Breast epithelium (tissue), 4 donors: Measurements from ENCODE around the gene DARS2. TPM values are rescaled to one million over a fixed set of nuclear protein-coding genes. Genes with fewer than 3 reads are reported as not detected.

Experiments
- DNase-seq, 2 donors: peaks; one replicate each; pipeline ENCODE4 v3.0.0-alpha.2; 2019; ENCODE audit warnings: low spot score in 2 of 2
- H3K27ac ChIP-seq, 2 donors: fragments of 200-600 bp; sonication (generic) in 1 of 2; one replicate each; pipeline ENCODE4 v1.5.1; 2016 to 2019; ENCODE audit warnings: mild to moderate bottlenecking in 1 of 2
- H3K27me3 ChIP-seq, 2 donors: fragments of 200-600 bp; sonication (generic) in 1 of 2; one replicate each; pipeline versions ENCODE4 v1.5.1 to v1.6.0; 2017 to 2019; ENCODE audit warnings: control low read depth in 1 of 2, mild to moderate bottlenecking in 1 of 2
- H3K36me3 ChIP-seq: fragments of 200-600 bp; one replicate; pipeline ENCODE4 v1.5.1; 2019
- H3K4me1 ChIP-seq, 2 donors: fragments of 200-600 bp; sonication (generic); one replicate each; pipeline ENCODE4 v1.5.1; 2016 to 2019; ENCODE audit warnings: control low read depth in 1 of 2
- H3K4me3 ChIP-seq, 3 donors: fragments of 200-600 bp; sonication (generic); 1 replicate in 2 of 3; 2 replicates in 1 of 3; pipeline ENCODE4 v1.5.1; 2016 to 2019; ENCODE audit warnings: mild to moderate bottlenecking in 3 of 3, moderate library complexity in 2 of 3
- H3K9me3 ChIP-seq, 2 donors: fragments of 200-600 bp; sonication (generic) in 1 of 2; one replicate each; pipeline ENCODE4 v1.5.1; 2016 to 2019; ENCODE audit warnings: control low read depth in 1 of 2
- CTCF ChIP-seq, 3 donors: fragments of 450-650 bp; IDR thresholded peaks; one replicate each; pipeline ENCODE4 v1.5.1; 2016 to 2017; ENCODE audit warnings: antibody characterized with exemption in 3 of 3, mild to moderate bottlenecking in 3 of 3, moderate library complexity in 3 of 3
- POLR2A ChIP-seq: fragments of 450-650 bp; IDR thresholded peaks from one replicate; pipeline ENCODE4 v1.6.1; 2016; ENCODE audit warnings: antibody characterized with exemption, mild to moderate bottlenecking, moderate library complexity
- POLR2AphosphoS5 ChIP-seq, 3 donors: sonication (generic); formaldehyde crosslinking; IDR thresholded peaks; one replicate each; pipeline ENCODE4 v1.6.1; 2017; ENCODE audit warnings: antibody characterized with exemption in 3 of 3
- intact Hi-C: fragments of 100-400 bp; cut with DNase I; formaldehyde crosslinking; loops from one replicate; pipeline ENCODE4 v1.15.1; 2023; ENCODE audit warnings: low total_unique reads
- total RNA-seq, 3 donors: library from RNA; depleted of rRNA; stranded (reverse); fragments of >200 nt; gene quantifications; one replicate each; pipeline ENCODE4 v1.1.0, GENCODE V29; 2016

DARS2 gene
- total RNA-seq, 3 donors from 2014 or later, result 9.4 to 15.8 (median 14.1) TPM

DNA sequence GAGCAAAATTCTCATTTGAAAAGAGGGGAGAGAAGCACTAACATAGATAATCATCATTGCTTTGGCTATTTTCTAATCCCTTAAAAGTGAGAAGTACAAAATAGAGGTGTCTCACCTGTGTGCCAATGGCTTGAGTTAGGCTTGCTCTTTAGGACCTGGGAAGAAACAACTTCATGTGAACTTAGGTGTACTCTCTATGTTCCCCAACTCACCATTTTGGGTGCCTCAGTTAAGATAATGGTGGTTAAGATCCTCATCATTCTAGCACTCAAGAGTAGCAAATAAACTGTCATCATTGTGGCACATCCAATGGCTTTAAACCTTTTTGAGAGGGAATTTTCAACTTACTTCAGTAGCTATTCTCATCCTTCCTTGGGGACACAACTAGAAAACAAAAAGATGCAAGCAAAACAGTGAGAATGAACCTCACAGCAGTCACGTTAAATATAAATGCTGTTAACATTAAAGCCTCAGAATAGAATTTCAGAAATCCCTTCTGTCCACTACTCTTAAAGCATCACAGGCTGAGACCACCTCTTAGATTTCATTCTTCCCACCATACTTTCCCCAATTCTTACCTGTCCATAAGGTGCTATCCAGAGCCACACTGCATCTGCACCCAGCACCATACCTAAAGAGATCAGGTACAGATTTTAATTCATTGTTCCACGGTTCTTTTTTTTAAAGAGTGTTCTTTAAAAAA lies 42.1 kb downstream of the DARS2 start:
- Histone ChIP-seq H3K4me3 (peak overlapping the region; percentile 76 to 84 (median 81)), H3K4me1 (peaks cover 0 to 4% of the 10 kb centered on the region in 2 donors), H3K27ac (peak overlapping the region; percentile 95 to 96), H3K36me3 (no peaks in the 10 kb centered on the region), H3K27me3 (no peaks in the 10 kb centered on the region), H3K9me3 (no peaks in the 10 kb centered on the region)
- no peak for DNase-seq
- intact Hi-C loops, result no loop called here
- TF ChIP-seq CTCF (IDR thresholded peaks at IDR 0.05) (no peak), POLR2AphosphoS5 (IDR thresholded peaks at IDR 0.05) (no peak), POLR2A (no peak)

DNA sequence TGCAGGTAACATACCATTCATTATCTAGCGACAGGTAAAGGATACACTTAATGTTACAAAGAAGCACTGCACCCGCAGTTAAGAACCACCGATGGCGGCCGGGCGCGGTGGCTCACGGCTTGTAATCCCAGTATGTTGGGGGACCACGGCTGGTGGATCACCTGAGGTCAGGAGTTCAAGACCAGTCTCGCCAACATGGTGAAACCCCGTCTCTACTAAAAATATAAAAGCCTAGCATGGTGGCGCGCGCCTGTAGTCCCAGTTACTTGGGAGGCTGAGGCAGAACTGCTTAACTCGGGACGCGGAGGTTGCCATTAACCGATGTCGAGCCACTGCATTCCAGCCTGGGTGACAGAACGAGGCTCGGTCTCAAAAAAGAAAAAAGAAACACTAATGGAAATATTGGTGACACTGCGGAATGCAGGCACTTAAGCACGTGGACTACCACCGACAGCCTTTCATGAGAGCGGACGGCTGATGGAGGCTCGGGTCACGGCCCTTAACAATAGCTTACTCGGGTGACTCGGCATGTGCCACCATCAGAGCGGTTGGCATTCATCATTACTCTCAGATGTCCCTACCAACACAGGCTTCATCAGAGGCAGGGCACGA lies 42.8 kb downstream of the DARS2 start:
- H3K4me3 ChIP-seq, result peak overlapping the region; percentile 76 to 84 (median 81)
- no peak for DNase-seq
- no peak for TF ChIP-seq POLR2AphosphoS5 (IDR thresholded peaks at IDR 0.05)
- TF ChIP-seq POLR2A, result no peak
- TF ChIP-seq CTCF (IDR thresholded peaks at IDR 0.05), result no peak
- no peaks in the 10 kb centered on the region for H3K9me3 ChIP-seq
- H3K4me1 ChIP-seq, result peaks cover 0 to 4% of the 10 kb centered on the region in 2 donors
- no peaks in the 10 kb centered on the region for H3K36me3 ChIP-seq
- intact Hi-C loops, result no loop called here
- H3K27ac ChIP-seq, result peak overlapping the region; percentile 95 to 96
- H3K27me3 ChIP-seq, result no peaks in the 10 kb centered on the region

GRCh38 chr1:173867753-173868265 lies 43.3 kb downstream of the DARS2 start, which contains the start of gene GAS5:
TSS of gene GAS5 (minus strand) at chr1:173867989.
- Histone ChIP-seq H3K27me3 (no peaks in the 10 kb centered on the region), H3K36me3 (no peaks in the 10 kb centered on the region), H3K9me3 (no peaks in the 10 kb centered on the region), H3K4me3 (peak within 1 kb of the TSS; percentile 76 to 84 (median 81)), H3K27ac (peak within 1 kb of the TSS; percentile 95 to 96), H3K4me1 (peaks cover 0 to 4% of the 10 kb centered on the region in 2 donors)
- TF ChIP-seq CTCF (IDR thresholded peaks at IDR 0.05), result no peak
- TF ChIP-seq POLR2A, result peak; percentile 96
- peak; percentile 96 to 99 (median 98) for TF ChIP-seq POLR2AphosphoS5 (IDR thresholded peaks at IDR 0.05)
- intact Hi-C loops, result no loop called here
- peak; percentile 99 to 100 for DNase-seq

- intact Hi-C loops, result no loop called here
- TF ChIP-seq POLR2A (no peak), POLR2AphosphoS5 (IDR thresholded peaks at IDR 0.05) (peak in 1 of 3 donors; percentile 64), CTCF (IDR thresholded peaks at IDR 0.05) (no peak)
- Histone ChIP-seq H3K9me3 (no peaks in the 10 kb centered on the region), H3K4me1 (peaks cover 0 to 4% of the 10 kb centered on the region in 2 donors), H3K27ac (peak within 1 kb of the TSS; percentile 95 to 96), H3K4me3 (peak within 1 kb of the TSS; percentile 76 to 84 (median 81)), H3K27me3 (no peaks in the 10 kb centered on the region), H3K36me3 (no peaks in the 10 kb centered on the region)
- peak; percentile 90 to 91 for DNase-seq
Observed at GRCh38 chr1:173868266-173869020, 44.0 kb downstream of the DARS2 start, which contains the start of gene ZBTB37. TSS of gene ZBTB37 (plus strand) at chr1:173868380. CDS start at chr1:173870226, 1,846 bp downstream.
